GM18505 (cell line): ENCODE data around the gene C1orf146.

Experiments used
- ATAC-seq: cut with Tn5 transposase; IDR thresholded peaks from one replicate; pipeline ENCODE4 v1.9.1; 2021; ENCODE audit not compliant: unreplicated experiment
- POLR2A ChIP-seq: IDR thresholded peaks from 4 replicates; pipeline ENCODE4 v1.6.1; 2011; ENCODE audit warnings: borderline replicate concordance; ENCODE audit not compliant: insufficient read depth, insufficient read length; ENCODE audit errors: extremely low read depth

C1orf146 gene

GRCh38 chr1:92217721-92218120 lies at the start of gene C1orf146:
Gene C1orf146, plus strand, starts transcription at chr1:92217915. Its CDS starts 13,506 bp downstream, at chr1:92231421.
- TF ChIP-seq POLR2A, result no peak
- no peak for ATAC-seq

GRCh38 chr1:92168657-92169056 lies 49.1 kb upstream of the C1orf146 start:
- no peak for TF ChIP-seq POLR2A
- ATAC-seq, result no peak

- ATAC-seq, result no peak
- TF ChIP-seq POLR2A, result no peak
Observed at GRCh38 chr1:92169214-92170005, 48.3 kb upstream of the C1orf146 start.

- no peak for TF ChIP-seq POLR2A
- no peak for ATAC-seq
Observed at GRCh38 chr1:92184632-92185031, 33.1 kb upstream of the C1orf146 start.

- ATAC-seq, result no peak
- TF ChIP-seq POLR2A, result no peak
Observed at GRCh38 chr1:92186081-92186480, 31.6 kb upstream of the C1orf146 start.

- no peak for TF ChIP-seq POLR2A
- no peak for ATAC-seq
Observed at GRCh38 chr1:92188436-92189255, 29.1 kb upstream of the C1orf146 start.

- ATAC-seq, result no peak
- TF ChIP-seq POLR2A, result no peak
Observed at GRCh38 chr1:92191726-92192125, 26.0 kb upstream of the C1orf146 start.

- ATAC-seq, result no peak
- TF ChIP-seq POLR2A, result no peak
Observed at GRCh38 chr1:92192246-92192645, 25.5 kb upstream of the C1orf146 start.

- ATAC-seq, result no peak
- TF ChIP-seq POLR2A, result no peak
Observed at GRCh38 chr1:92194511-92194910, 23.2 kb upstream of the C1orf146 start.

- TF ChIP-seq POLR2A, result no peak
- ATAC-seq, result no peak
Observed at GRCh38 chr1:92201973-92202372, 15.7 kb upstream of the C1orf146 start.

- TF ChIP-seq POLR2A, result no peak
- no peak for ATAC-seq
Observed at GRCh38 chr1:92203105-92203504, 14.6 kb upstream of the C1orf146 start.

GRCh38 chr1:92210701-92211100 lies 7.0 kb upstream of the C1orf146 start:
- TF ChIP-seq POLR2A, result no peak
- no peak for ATAC-seq

- no peak for TF ChIP-seq POLR2A
Observed at GRCh38 chr1:92211166-92211565, 6.5 kb upstream of the C1orf146 start.

GRCh38 chr1:92218559-92218958 lies 844 bp downstream of the C1orf146 start:
- no peak for TF ChIP-seq POLR2A
- no peak for ATAC-seq

More at GRCh38 chr1:92211166-92211565, 6.5 kb upstream of the C1orf146 start:
- ATAC-seq, result no peak
